Measurements from ENCODE around the gene PLCL1. TPM values are rescaled to one million over a fixed set of nuclear protein-coding genes. Genes with fewer than 3 reads are reported as not detected.

The PLCL1 gene
- total RNA-seq, 1 experiment from 2014 or later = 0.07 TPM

- POLR2A ChIA-PET = no interaction called here
- DNase-seq (ENCODE audit: low read depth, low spot score) (peak; percentile 1), ATAC-seq (peak; percentile 88)
- H3K9me2 ChIP-seq (ENCODE audit: insufficient read depth) = no peaks in the 10 kb centered on the region
- no peaks in the 10 kb centered on the region for H3K79me2 ChIP-seq (ENCODE audit: insufficient read depth, low read length)
- no peak overlapping the region for H3K9ac ChIP-seq (ENCODE audit: low read length)
- no peaks in the 10 kb centered on the region for H3K4me1 ChIP-seq (ENCODE audit: control insufficient read depth in 1 of 2, insufficient read depth in 2 of 2, low read length in 2 of 2)
- no peak overlapping the region for H3K4me3 ChIP-seq (replicated peaks in 1 of 2; ENCODE audit: low read depth in 1 of 2, low read length in 2 of 2)
- no peak for TF ChIP-seq SP1 (IDR thresholded peaks at IDR 0.05; ENCODE audit: low read depth)
- TF ChIP-seq TCF7L2 (IDR thresholded peaks at IDR 0.05; ENCODE audit: borderline replicate concordance, extremely low read depth, insufficient read depth, insufficient read length) = no peak
- TF ChIP-seq, protein P1, sequence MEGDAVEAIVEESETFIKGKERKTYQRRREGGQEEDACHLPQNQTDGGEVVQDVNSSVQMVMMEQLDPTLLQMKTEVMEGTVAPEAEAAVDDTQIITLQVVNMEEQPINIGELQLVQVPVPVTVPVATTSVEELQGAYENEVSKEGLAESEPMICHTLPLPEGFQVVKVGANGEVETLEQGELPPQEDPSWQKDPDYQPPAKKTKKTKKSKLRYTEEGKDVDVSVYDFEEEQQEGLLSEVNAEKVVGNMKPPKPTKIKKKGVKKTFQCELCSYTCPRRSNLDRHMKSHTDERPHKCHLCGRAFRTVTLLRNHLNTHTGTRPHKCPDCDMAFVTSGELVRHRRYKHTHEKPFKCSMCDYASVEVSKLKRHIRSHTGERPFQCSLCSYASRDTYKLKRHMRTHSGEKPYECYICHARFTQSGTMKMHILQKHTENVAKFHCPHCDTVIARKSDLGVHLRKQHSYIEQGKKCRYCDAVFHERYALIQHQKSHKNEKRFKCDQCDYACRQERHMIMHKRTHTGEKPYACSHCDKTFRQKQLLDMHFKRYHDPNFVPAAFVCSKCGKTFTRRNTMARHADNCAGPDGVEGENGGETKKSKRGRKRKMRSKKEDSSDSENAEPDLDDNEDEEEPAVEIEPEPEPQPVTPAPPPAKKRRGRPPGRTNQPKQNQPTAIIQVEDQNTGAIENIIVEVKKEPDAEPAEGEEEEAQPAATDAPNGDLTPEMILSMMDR (IDR thresholded peaks at IDR 0.05 in 2 of 3, conservative IDR thresholded peaks at IDR 0.05 in 1 of 3; ENCODE audit: borderline replicate concordance in 1 of 3, insufficient read depth in 1 of 3, low read depth in 2 of 3, low read length in 2 of 3) = peak; percentile 20 to 62 (median 59); a peak in 4 of 6 replicates
- TF ChIP-seq RAD21 (IDR thresholded peaks at IDR 0.05; ENCODE audit: low read depth) = peak; percentile 37; the same call in 1 of the 2 replicates
- TF ChIP-seq ZBTB33 (IDR thresholded peaks at IDR 0.05; ENCODE audit: extremely low read depth, insufficient replicate concordance, low read length) = no peak
- TF ChIP-seq EZH2phosphoT487 (IDR thresholded peaks at IDR 0.05; ENCODE audit: borderline replicate concordance) = no peak
- no peak for TF ChIP-seq YY1 (IDR thresholded peaks at IDR 0.05; ENCODE audit: extremely low read depth, insufficient replicate concordance, low read depth, low read length)
- no peak for TF ChIP-seq SRF (IDR thresholded peaks at IDR 0.05; ENCODE audit: low read depth)
- TF ChIP-seq POLR2A (IDR thresholded peaks at IDR 0.05; ENCODE audit: borderline replicate concordance, extremely low read depth, insufficient read depth, insufficient read length) = no peak
- TF ChIP-seq MAX (IDR thresholded peaks at IDR 0.05) = no peak
- TF ChIP-seq EGR1 (IDR thresholded peaks at IDR 0.05; ENCODE audit: low read depth) = no peak
- TF ChIP-seq REST (IDR thresholded peaks at IDR 0.05; ENCODE audit: low read depth) = no peak
- no peak for TF ChIP-seq ELF1 (IDR thresholded peaks at IDR 0.05; ENCODE audit: borderline replicate concordance, low read depth)
- no peak for TF ChIP-seq FOSL1 (IDR thresholded peaks at IDR 0.05; ENCODE audit: low read depth)
- no peak overlapping the region for H3K4me2 ChIP-seq (ENCODE audit: low read length)
- H3K36me3 ChIP-seq (ENCODE audit: control insufficient read depth in 1 of 2, insufficient read depth in 2 of 2, low read length in 2 of 2) = no peaks in the 10 kb centered on the region
- no TSS peak for BruUV-seq (replicated peaks)
- CTCF ChIA-PET = no interaction called here
- intact Hi-C loops (cut with micrococcal nuclease) = loop anchor here (1.0 kb wide), 1 partner anchor 251 kb away; no protein-coding TSS in a partner anchor
- no peak overlapping the region for H2AFZ ChIP-seq (ENCODE audit: low read depth, low read length, poor library complexity, severe bottlenecking)
- H4K20me1 ChIP-seq (ENCODE audit: insufficient read depth) = no peaks in the 10 kb centered on the region
- H3K27ac ChIP-seq (ENCODE audit: low read depth, low read length) = no peak overlapping the region
- H3K27me3 ChIP-seq (ENCODE audit: insufficient read depth, low read length) = peaks cover 14% of the 10 kb centered on the region; the same call in 1 of the 2 replicates
- RAD21 ChIA-PET (ENCODE audit: low non-redundant PET in 1 of 2, low total read pairs in 2 of 2, uncharacterized antibody in 2 of 2, unreplicated experiment in 2 of 2) = no interaction called here
- H3K9me3 ChIP-seq (ENCODE audit: control insufficient read depth in 1 of 2, insufficient read depth in 1 of 2, low read depth in 1 of 2, low read length in 2 of 2) = no peaks in the 10 kb centered on the region
Measured at GRCh38 chr2:198054299-198054698, 249.9 kb downstream of the PLCL1 start.

Data from HCT116 (cell line).